Measurements from ENCODE around the gene OTUD5. TPM values are rescaled to one million over a fixed set of nuclear protein-coding genes. Genes with fewer than 3 reads are reported as not detected.

OTUD5 gene
- total RNA-seq, 1 experiment from 2014 or later: 62.5 TPM

GRCh38 chrX:48933757-48934156, 23.6 kb downstream of the OTUD5 start:
- Histone ChIP-seq H4K91ac (ENCODE audit: insufficient read length, low read depth, low read length) (no peak overlapping the region), H2AFZ (ENCODE audit: low read length) (no peak overlapping the region), H2BK20ac (ENCODE audit: low read depth, low read length, poor library complexity, severe bottlenecking) (no peak overlapping the region), H3K23ac (ENCODE audit: insufficient read length, low read depth, low read length) (no peak overlapping the region), H3K27ac (ENCODE audit: insufficient read length, low read depth, low read length) (no peak overlapping the region), H3K56ac (ENCODE audit: insufficient read length, low read depth, low read length) (no peak overlapping the region), H3K79me2 (ENCODE audit: insufficient read depth, low read length) (peaks cover 3% of the 10 kb centered on the region; the same call in 1 of the 2 replicates), H3K4me1 (ENCODE audit: insufficient read depth, low read length) (peaks cover 4% of the 10 kb centered on the region; the same call in 1 of the 2 replicates), H4K20me1 (ENCODE audit: control insufficient read depth, insufficient read depth, insufficient read length) (no peaks in the 10 kb centered on the region), H3K14ac (ENCODE audit: insufficient read depth, low read length) (no peak overlapping the region), H3K9me3 (ENCODE audit: control insufficient read depth, low read depth, low read length) (no peaks in the 10 kb centered on the region), H3K4me2 (ENCODE audit: insufficient read depth, insufficient read length, low read length) (no peak overlapping the region), H4K8ac (replicated peaks; ENCODE audit: insufficient read length, low read depth, low read length) (no peak overlapping the region), H2BK15ac (ENCODE audit: low read depth, low read length) (no peak overlapping the region), H2BK5ac (ENCODE audit: insufficient read length, low read length) (no peak overlapping the region), H3K23me2 (ENCODE audit: insufficient read length, low read depth, low read length, poor library complexity, severe bottlenecking) (no peaks in the 10 kb centered on the region), H2BK12ac (ENCODE audit: insufficient read length, low read depth, low read length) (no peak overlapping the region), H2BK120ac (ENCODE audit: low read depth, low read length, poor library complexity, severe bottlenecking) (no peak overlapping the region), H3K79me1 (ENCODE audit: insufficient read depth, low read depth, low read length, poor library complexity, severe bottlenecking) (no peaks in the 10 kb centered on the region), H2AK5ac (ENCODE audit: insufficient read length, low read length) (no peak overlapping the region), H3K4ac (ENCODE audit: low read depth, low read length) (no peak overlapping the region), H3K27me3 (ENCODE audit: insufficient read depth, low read length) (no peaks in the 10 kb centered on the region), H3T11ph (ENCODE audit: low read length) (no peak overlapping the region), H3K9ac (ENCODE audit: extremely low read depth, insufficient read length, low read length) (no peak overlapping the region), H4K5ac (ENCODE audit: insufficient read length, low read depth, low read length) (no peak overlapping the region), H3K18ac (ENCODE audit: insufficient read length, low read depth, low read length) (no peak overlapping the region)
- Mint-ChIP-seq H3K27ac (no peak overlapping the region), H3K36me3 (ENCODE audit: insufficient read depth in 1 of 3, low read depth in 3 of 3) (peaks cover 34 to 60% (median 45%) of the 10 kb centered on the region in 3 experiments), H3K9me3 (peaks cover 60 to 65% of the 10 kb centered on the region in 2 experiments), H3K4me3 (no peak overlapping the region), H3K27me3 (ENCODE audit: low read depth) (no peaks in the 10 kb centered on the region; the same call in 1 of the 2 replicates), H3K4me1 (peaks cover 11 to 20% of the 10 kb centered on the region in 2 experiments)
- WGBS (ENCODE audit: extremely low coverage, insufficient read length, low lambda C conversion rate): no CpG with 5 or more reads among the region's 2 CpGs
- TF ChIP-seq CTCF (conservative IDR thresholded peaks at IDR 0.05): no peak
- DNase-seq: no peak
